ENCODE data around the gene DSC3. TPM values are rescaled to one million over a fixed set of nuclear protein-coding genes. Genes with fewer than 3 reads are reported as not detected.

The DSC3 gene
- total and polyA plus RNA-seq, 2 experiments from 2014 or later, result 0.52 to 2.1 TPM

GRCh38 chr18:31072175-31072574 is 29.6 kb upstream of the DSC3 start:
- no peak for DNase-seq (ENCODE audit: low spot score)
- no peaks in the 10 kb centered on the region for H3K27me3 ChIP-seq (ENCODE audit: insufficient read depth)
- H4K20me1 ChIP-seq (replicated peaks; ENCODE audit: insufficient read depth), result peaks cover 3% of the 10 kb centered on the region; the same call in 1 of the 2 replicates
- H3K4me1 ChIP-seq (ENCODE audit: insufficient read depth), result no peaks in the 10 kb centered on the region
- TF ChIP-seq ETS1 (IDR thresholded peaks at IDR 0.05) (no peak), CREB1 (CRISPR knock-in tag; IDR thresholded peaks at IDR 0.05; ENCODE audit: low read depth) (no peak), ZNF331 (CRISPR knock-in tag; IDR thresholded peaks at IDR 0.05; ENCODE audit: low read depth) (no peak), ZNF462 (CRISPR knock-in tag; IDR thresholded peaks at IDR 0.05) (no peak)
- no peaks in the 10 kb centered on the region for H3K9me2 ChIP-seq (ENCODE audit: insufficient read depth)
- no peak for ATAC-seq
- H2AFZ ChIP-seq, result no peak overlapping the region
- H3K79me2 ChIP-seq (replicated peaks; ENCODE audit: insufficient read depth), result no peaks in the 10 kb centered on the region
- H3K4me3 ChIP-seq, result no peak overlapping the region
- Mint-ChIP-seq H3K36me3 (ENCODE audit: low read depth) (peaks cover 25% of the 10 kb centered on the region), H3K27ac (no peak overlapping the region), H3K4me1 (no peaks in the 10 kb centered on the region), H3K27me3 (ENCODE audit: insufficient read depth, low read depth, poor library complexity) (no peaks in the 10 kb centered on the region), H3K9me3 (no peaks in the 10 kb centered on the region), H3K4me3 (no peak overlapping the region)
- H3F3A ChIP-seq (replicated peaks; ENCODE audit: low read depth), result no peaks in the 10 kb centered on the region
- H3K36me3 ChIP-seq (ENCODE audit: insufficient read depth), result peaks cover 12% of the 10 kb centered on the region; the same call in 1 of the 2 replicates
- H3K4me2 ChIP-seq, result no peak overlapping the region
- no peak overlapping the region for H3K27ac ChIP-seq (ENCODE audit: low read depth)

- ATAC-seq (no peak), DNase-seq (ENCODE audit: low spot score) (no peak)
- no peaks in the 10 kb centered on the region; the same call in 1 of the 2 replicates for H4K20me1 ChIP-seq (replicated peaks; ENCODE audit: insufficient read depth)
- no peak overlapping the region for H3K4me2 ChIP-seq
- peaks cover 12% of the 10 kb centered on the region; the same call in 1 of the 2 replicates for H3K36me3 ChIP-seq (ENCODE audit: insufficient read depth)
- H3K9me3 Mint-ChIP-seq, result no peaks in the 10 kb centered on the region
- no peak overlapping the region for H3K27ac Mint-ChIP-seq
- no peaks in the 10 kb centered on the region for H3K79me2 ChIP-seq (replicated peaks; ENCODE audit: insufficient read depth)
- H3K4me1 Mint-ChIP-seq, result peaks cover 2% of the 10 kb centered on the region; the same call in 2 of the 3 replicates
- no peak overlapping the region for H2AFZ ChIP-seq
- H3K36me3 Mint-ChIP-seq (ENCODE audit: low read depth), result peaks cover 25% of the 10 kb centered on the region
- H3K27me3 Mint-ChIP-seq (ENCODE audit: insufficient read depth, low read depth, poor library complexity), result no peaks in the 10 kb centered on the region
- no peaks in the 10 kb centered on the region for H3K27me3 ChIP-seq (ENCODE audit: insufficient read depth)
- no peaks in the 10 kb centered on the region for H3K4me1 ChIP-seq (ENCODE audit: insufficient read depth)
- H3K4me3 Mint-ChIP-seq, result no peak overlapping the region
- no peak overlapping the region for H3K4me3 ChIP-seq
- H3K9me2 ChIP-seq (ENCODE audit: insufficient read depth), result no peaks in the 10 kb centered on the region
- no peaks in the 10 kb centered on the region for H3F3A ChIP-seq (replicated peaks; ENCODE audit: low read depth)
- no peak overlapping the region for H3K27ac ChIP-seq (ENCODE audit: low read depth)
- TF ChIP-seq POLR2AphosphoS5 (IDR thresholded peaks at IDR 0.05; ENCODE audit: low read depth) (no peak), EZH2phosphoT487 (IDR thresholded peaks at IDR 0.05; ENCODE audit: unreplicated experiment) (no peak), CTCF (conservative IDR thresholded peaks at IDR 0.05; ENCODE audit: low read depth in 2 of 2) (no peak), CREB1 (CRISPR knock-in tag; IDR thresholded peaks at IDR 0.05; ENCODE audit: low read depth) (no peak), JUNB (IDR thresholded peaks at IDR 0.05; ENCODE audit: unreplicated experiment) (no peak), STAT1 (IDR thresholded peaks at IDR 0.05; ENCODE audit: unreplicated experiment) (no peak), NANOG (IDR thresholded peaks at IDR 0.05; ENCODE audit: borderline replicate concordance) (no peak)
These were observed 27.7 kb upstream of the DSC3 start for GRCh38 chr18:31070206-31070605.

All from GM23338 (cell line).